Stimulated activated CD8-positive, alpha-beta memory T cell treated with anti-CD3 and anti-CD28 coated beads, Interleukin-4, amount 100 ng/mL, for 1 hour (primary cell): Measurements from ENCODE around the gene NUSAP1.
A peak's percentile ranks its signal among the peaks of the same experiment; 100 is the strongest.
"Not testable (repeated sequence)": the region's sequence is repeated elsewhere in the genome, so short reads cannot be mapped to it uniquely, and the experiment has no call there.

Experiments
- DNase-seq, 2 donors: peaks; one replicate each; pipeline ENCODE4 v3.0.0-alpha.2; 2020; ENCODE audit warnings: low read depth in 2 of 2, low spot score in 1 of 2

Gene NUSAP1, protein sequence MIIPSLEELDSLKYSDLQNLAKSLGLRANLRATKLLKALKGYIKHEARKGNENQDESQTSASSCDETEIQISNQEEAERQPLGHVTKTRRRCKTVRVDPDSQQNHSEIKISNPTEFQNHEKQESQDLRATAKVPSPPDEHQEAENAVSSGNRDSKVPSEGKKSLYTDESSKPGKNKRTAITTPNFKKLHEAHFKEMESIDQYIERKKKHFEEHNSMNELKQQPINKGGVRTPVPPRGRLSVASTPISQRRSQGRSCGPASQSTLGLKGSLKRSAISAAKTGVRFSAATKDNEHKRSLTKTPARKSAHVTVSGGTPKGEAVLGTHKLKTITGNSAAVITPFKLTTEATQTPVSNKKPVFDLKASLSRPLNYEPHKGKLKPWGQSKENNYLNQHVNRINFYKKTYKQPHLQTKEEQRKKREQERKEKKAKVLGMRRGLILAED

DNA sequence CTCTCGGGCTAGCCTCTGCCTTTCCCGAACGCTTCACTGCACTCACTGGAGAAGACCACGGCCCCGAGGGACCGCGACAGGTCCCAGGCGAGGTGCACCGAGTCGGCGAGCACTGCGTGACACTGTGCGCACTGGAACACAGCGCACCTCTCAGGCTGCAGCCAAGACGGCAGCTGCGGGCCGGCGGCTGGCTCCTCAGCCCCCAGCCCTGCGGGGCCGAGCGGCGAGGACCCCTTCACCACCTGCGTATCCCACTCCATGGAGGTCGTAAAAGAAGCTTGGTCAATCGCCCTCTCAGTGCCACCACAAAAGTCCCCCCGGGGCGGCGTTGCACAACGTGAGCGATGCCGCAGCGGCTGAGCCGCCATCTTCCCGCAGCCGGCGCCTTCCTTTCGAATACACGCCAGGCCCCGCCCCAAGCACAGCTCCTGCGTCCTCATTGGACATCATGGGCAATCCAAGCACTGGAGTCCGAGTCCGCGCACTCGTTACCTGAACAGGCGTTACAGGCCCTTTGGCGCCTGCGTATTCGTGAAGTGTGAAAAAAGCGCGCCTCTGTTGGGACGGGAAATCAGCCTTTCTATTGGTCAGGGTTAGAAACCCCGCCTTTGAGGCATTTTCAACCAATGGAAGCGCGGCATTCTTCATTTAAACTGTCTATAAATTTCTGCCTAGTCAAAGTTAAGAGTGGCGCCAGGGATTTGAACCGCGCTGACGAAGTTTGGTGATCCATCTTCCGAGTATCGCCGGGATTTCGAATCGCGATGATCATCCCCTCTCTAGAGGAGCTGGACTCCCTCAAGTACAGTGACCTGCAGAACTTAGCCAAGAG, at the start of gene NUSAP1, which contains the start of gene OIP5:
Gene NUSAP1 (plus strand): TSS at position 688 of the 832 bp plus-strand sequence. CDS start 77 bp downstream, at position 765.
Gene OIP5 (minus strand): TSS at position 398 of the 832 bp plus-strand sequence. CDS start 30 bp downstream, at position 368.
- DNase-seq, result peak; percentile 88 to 96

DNA sequence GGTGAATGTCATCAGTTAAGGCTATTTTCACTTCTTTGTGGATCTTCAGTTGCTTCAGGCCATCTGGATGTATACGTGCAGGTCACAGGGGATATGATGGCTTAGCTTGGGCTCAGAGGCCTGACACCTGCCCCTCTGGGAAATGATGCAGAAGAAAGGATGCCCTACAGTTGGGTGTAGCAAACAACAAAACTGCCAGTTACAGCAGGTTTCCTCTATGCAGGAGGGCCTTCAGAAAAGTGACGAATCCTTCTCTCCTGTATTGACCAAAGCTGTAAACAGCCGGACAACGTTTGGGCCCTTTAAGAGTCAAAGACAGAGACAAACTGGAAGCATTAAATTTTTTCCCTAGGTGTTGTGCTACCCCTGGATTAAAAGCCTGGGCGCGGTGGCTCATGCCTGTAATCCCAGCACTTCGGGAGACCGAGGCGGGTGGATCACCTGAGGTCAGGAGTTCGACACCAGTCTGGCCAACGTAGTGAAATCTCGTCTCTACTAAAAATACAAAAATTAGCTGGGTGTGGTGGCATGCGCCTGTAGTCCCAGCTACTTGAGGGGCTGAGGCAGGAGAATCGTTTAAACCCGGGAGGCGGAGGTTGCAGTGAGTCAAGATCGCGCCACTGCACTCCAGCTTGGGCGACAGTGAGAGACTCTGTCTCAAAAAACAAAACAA, 49.6 kb upstream of the NUSAP1 start:
- DNase-seq, result not testable (repeated sequence)

DNA sequence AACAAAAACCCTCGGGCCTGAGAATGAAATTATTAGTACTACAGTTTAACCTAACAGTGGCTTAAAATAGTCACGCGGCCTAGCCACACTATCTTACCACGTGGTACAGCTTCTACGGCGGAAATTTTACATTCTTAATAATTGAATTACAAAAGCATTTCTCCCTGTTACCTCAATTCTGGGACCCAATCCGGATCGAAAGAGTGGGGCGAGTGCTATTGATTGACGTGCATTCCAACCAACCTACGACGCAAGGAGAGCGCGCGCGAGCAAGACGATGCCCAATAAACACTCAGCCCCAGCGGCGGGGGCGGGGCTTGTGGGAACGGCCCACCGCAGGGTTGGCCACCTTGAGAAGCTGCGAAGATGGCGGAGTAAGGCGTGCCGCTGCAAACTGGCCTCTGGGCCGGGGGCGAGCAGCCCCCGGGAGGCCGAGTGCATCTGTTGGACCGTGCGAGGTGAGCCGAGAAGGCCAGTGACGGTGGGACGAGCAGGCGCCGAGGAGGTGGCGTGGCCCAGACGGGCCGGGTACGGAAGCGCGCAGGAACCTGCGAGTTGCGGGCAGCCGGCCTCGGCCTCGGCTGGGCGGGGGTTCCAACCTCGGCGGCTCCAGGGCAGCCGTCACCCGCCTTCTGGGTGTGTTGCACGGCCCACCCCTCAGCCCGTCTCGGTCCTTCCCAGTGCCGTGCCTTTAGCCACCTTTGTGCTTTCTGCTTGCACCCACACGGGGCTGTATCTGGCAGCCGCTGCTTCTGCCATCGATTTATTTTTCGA, 48.8 kb upstream of the NUSAP1 start:
- DNase-seq, result peak; percentile 95

DNA sequence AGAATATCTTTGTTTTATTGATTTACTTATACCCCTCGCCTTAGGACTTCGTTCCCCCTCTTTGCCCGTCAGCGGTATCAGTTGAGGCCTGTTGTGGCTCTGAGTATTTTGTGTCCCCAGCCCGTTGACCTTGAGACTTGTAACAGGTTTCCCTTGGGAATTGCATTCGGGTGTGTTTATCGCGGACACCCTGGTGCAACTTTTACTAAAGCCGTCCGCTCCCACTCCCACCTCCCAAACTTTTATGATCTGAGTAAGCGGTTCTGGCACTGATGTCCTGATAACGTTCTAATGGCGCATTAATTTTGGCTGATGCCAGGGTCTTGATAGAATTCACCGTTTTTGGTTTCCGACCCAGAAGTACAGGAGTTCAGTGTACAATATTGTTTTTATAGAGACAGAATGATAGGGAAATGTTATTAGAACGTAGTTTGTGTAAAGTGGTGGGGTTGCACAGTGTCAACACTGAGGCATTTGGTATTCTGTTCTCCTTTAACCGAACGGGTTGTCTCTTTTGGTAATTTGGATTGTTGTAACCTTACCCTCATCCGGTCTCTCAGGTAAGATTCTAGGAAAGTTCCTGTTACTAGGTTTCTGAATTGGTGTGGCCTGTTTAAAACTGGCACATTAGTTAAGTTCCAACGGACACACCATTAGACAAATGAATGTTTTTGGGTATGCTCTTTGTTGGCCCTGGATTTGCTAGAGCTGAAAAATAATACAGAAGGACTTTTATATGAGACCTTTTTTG, 48.1 kb upstream of the NUSAP1 start:
- no peak for DNase-seq

DNA sequence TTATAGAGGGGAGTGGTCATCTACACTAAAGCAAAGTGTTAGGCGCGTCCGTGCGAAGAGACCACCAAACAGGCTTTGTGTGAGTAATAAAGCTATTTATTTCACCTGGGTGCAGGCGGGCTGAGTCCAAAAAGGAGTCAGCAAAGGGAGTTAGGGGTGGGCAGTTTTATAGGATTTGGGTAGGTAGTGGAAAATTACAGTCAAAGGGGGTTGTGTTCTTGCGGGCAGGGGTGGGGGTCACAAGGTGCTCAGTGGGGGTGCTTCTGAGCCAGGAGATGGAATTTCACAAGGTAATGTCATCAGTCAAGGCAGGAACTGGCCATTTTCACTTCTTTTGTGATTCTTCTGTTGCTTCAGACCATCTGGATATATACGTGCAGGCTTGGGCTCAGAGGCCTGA, 47.4 kb upstream of the NUSAP1 start:
- DNase-seq, result no peak

DNA sequence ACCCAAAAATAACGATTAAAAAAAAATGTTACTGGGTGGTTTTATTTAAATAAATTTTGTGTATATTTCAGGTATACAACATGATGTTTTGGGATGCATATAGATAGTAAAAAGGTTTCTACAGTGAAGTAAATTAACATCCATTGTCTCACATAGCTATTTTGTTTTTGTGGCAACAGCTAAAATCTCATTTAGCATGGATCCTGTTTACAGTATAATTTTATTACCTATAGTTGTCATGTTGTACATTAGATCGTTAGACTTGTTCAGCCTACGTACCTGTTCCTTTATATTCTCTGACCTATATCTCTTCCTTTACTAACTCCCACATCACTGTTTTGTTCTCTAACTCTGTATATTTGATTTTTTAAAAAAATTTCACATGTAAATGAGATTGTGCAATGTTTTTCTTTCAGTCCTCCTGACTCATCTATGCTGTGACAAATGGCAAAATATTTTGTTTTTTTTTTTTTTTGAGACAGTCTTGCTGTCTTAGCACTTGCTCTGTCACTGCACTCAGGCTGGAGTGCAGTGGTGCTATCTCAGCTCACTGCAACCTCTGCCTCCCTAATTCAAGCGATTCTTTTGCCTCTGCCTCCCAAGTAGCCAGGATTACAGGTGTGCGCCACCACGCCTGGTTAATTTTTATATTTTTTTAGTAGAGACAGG, 45.9 kb upstream of the NUSAP1 start:
- DNase-seq, result no peak

DNA sequence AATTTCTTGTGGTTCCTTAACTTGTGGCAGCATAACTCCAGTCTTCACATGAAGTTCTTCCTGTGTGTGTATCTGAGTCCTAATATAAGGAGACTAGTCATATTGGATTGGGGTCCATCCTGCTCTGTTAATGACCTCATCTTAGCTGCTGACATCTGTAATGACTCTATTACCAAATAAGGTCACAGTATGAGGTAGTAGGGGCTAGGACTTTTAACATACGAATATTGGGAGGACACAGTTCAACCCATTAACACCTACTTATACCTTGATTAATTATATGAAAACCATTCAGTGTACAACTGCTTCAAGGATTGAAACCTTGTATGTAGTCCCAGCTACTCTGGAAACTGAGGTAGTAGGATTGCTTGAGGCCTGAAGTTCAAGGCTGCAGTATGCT, 44.2 kb upstream of the NUSAP1 start:
- DNase-seq, result no peak

DNA sequence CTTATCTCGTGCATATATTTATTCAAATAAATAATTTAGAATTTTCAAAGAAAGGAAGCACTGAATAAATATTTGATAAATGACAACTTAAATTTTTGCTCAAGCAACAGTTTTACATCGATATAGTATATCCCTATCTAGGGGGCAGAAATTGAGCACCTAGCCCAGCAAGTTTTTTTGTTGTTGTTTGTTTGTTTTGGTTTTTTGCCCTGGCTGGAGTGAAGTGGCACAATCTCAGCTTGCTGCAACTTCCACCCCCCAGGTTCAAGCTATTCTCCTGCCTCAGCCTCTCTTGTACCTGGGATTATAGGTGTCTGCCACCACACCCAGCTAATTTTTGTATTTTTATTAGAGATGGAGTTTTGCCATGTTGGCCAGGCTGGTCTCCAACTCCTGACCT, 42.7 kb upstream of the NUSAP1 start:
- no peak for DNase-seq

DNA sequence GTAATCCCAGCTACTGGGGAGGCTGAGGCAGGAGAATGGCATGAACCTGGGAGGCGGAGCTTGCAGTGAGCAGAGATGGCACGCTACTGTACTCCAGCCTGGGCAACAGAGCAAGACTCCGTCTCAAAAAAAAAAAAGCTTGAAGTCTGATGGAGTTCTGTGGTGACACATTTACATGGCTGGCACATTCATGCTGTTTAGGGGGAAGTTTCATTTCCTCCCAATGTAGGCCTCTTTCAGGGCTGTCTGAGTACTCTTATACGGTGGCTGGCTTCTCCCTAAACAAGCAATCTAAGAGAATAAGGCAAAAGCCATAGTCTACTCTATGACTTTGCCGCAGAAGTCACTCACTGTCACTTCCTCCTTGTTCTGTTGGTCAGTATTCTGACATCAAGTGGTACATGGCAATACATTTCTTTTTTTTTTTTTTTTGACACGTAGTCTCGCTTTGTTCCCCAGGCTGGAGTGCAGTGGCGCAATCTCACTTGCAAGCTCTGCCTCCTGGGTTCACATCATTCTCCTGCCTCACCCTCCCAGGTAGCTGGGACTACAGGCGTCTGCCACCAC, 41.5 kb upstream of the NUSAP1 start:
- DNase-seq, result no peak

DNA sequence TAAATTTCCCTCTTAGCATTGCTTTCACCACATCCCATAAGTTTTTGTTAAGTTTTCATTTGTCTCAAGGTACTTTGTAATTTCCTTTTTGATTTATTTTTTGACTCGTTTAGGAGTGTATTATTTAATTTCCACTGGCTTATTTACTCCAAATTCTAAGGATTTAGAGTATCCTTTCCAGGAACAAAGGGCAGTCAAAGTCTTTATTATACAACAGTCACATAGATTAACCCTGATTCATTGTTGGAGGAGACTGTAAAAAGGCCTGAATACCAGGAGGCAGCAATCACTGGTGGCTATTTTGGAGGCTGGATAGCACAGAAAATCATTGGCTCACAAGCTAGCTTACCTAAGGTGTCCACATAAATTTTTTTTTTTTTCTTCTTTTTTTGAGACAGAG, 40.2 kb upstream of the NUSAP1 start:
- no peak for DNase-seq

DNA sequence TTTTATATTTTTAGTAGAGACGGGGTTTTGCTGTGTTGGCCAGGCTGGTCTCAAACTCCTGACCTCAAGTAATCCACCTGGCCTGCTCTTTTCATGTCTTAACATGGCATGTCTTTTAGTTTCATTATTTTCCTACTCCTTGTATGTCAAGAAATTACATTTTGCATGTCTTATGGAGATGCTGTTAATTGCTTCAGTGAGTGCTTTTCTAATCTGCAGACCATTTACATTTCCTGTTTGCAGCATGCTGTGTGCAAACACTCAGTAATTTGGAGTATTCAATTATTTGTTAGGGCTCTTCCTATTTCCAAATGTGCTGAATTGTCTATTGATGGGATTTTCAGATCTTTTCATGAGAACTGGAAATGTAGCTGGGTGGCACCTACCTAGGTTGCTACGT, 31.5 kb upstream of the NUSAP1 start:
- DNase-seq, result not testable (repeated sequence)

DNA sequence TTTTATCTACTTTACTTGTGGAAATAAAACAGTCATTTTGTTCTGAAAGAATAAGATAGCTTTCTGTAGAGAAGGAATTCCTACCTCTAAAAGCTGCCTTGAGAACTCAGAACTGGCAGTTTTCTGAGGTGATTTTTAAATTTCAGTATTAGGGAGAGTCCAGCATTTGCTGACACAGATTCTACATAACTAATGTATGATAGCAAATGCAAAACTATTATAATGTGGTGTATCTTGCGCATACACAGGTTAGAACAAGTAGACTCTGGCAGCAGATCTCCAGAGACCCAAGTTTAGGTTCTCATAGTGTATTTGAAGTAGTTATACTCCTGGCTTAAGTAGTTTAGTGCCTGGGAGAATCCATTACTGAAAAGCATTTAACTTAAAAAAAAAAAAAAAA, 31.1 kb upstream of the NUSAP1 start:
- DNase-seq, result no peak

DNA sequence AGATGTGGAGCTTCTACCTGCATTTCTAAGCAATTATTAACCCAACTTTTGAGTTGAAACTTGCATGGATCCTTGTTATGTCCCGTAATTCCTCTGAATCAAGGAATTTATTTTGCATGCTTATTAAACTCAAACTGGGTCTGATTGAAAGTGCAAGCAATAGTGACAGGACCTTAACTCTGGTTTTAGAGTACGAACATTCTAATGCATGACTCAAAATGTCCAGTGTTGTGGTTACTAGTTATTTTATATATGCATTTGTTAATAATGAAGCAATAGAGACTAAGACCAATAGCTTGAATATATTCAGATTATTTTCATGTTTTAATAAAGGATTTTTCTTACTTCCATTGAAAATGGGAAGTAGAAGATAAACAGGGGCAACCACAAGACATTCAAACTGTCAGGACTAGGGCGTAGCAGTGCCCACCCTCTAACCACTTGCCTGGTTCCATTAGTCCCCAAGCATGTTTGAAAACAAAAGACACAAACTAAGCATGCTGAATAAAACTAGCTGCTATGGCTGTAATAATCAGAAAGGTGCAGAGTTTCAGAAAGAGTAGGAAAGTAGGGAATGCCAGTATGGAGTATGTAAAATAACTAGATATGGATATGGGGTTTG, 28.4 kb upstream of the NUSAP1 start:
- DNase-seq, result no peak

DNA sequence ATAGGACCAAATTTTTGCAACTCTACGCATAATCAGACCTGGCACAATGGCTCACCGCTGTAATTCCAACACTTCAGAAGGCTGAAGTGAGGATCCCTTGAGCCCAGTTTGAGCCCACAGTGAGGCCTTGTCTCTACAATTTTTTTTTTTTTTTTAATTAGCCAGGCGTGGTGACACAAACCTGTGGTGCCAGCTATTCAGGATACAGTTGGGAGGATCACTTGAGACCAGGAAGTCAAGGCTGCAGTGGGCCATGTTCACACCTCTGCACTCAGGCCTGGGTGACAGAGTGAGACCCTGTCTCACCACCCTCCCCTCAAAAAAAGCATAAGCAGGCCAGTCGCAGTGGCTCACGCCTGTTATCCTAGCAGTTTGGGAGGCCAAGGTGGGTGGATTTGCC, 25.0 kb upstream of the NUSAP1 start:
- no peak for DNase-seq

DNA sequence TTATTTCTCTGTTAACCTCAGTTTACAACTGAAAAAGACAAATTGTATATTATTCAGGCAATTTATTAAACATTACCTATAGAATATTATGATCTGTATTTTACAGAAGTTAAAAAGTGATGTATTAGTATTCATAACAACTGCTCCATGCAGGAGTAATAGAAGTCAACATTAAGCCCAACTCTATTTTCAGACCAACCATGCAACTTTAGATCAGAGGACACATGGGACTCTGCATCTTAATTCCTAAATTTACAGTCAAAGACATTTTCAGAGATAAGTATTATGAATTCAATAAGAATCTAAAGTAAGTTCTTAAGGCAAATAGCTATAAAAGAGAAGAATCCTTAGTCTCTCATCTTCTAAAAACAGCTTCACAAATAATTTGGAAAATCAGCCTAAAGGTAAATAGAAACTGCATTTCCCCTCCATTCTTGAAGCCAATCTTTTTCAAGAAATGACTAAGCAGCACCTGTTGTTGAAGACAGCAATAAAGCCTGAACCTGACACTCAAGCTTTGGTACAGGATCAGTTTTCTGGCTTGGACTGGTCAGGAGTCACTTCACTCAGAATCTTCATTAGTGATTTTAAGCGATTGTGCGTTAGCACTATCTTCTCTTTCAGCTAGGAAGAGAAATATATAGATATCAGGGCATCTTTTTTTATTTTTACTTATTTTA, 23.3 kb upstream of the NUSAP1 start:
- DNase-seq, result no peak

DNA sequence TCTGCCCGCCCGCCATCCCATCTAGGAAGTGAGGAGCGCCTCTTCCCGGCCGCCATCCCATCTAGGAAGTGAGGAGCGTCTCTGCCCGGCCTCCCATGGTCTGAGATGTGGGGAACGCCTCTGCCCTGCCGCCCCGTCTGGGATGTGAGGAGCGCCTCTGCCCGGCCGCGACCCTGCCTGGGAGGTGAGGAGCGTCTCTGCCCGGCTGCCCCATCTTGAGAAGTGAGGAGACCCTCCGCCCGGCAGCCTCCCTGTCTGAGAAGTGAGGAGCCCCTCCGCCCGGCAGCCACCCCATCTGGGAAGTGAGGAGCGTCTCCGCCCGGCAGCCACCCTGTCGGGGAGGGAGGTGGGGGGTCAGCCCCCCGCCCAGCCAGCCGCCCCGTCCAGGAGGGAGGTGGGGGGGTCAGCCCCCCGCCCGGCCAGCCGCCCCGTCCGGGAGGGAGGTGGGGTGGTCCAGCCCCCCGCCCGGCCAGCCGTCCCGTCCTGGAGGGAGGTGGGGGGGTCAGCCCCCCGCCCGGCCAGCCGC, 11.8 kb upstream of the NUSAP1 start:
- not testable (repeated sequence) for DNase-seq

DNA sequence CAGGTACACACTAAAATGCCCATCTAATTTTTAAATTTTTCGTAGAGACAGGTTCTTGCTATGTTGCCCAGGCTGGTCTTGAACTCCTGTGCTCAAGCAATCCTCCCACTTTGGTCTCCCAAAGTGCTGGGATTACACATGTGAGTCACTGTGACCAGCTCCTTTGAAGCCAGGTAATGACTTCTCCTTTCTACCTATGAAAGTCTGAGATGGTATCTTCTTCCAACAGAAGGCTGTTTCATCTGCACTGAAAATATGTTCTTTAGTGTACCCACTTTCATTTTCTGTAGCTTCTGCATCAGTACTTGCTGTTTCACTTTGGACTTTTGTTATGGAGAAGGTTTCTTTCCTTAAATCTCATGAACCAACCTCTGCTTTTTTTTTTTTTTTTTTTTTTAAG, 9.1 kb upstream of the NUSAP1 start:
- DNase-seq, result no peak

DNA sequence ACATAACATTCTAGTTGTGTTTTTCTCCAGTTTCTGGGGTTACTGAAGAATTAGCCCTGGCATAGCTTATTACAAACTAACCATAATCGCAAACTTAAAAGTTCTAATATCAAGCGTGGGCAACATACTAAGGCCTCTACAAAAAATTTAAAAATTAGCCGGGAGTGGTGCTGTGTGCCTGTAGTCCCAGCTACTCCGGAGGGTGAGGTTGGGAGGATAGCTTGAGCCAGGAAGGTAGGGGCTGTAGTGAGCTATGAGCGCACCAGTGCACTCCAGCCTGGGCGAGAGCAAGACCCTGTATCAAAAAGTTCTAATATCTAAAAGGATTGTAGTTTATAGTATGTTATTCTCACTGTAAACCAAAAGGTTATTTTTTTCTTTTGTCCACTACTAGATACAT, 1.4 kb upstream of the NUSAP1 start:
- DNase-seq, result no peak
